ENCODE data around the gene OR2C3. TPM values are rescaled to one million over a fixed set of nuclear protein-coding genes. Genes with fewer than 3 reads are reported as not detected.
"Not testable (repeated sequence)": the region's sequence is repeated elsewhere in the genome, so short reads cannot be mapped to it uniquely, and the experiment has no call there.

OR2C3 gene
- total RNA-seq, 1 donor from 2014 or later = not detected

DNA sequence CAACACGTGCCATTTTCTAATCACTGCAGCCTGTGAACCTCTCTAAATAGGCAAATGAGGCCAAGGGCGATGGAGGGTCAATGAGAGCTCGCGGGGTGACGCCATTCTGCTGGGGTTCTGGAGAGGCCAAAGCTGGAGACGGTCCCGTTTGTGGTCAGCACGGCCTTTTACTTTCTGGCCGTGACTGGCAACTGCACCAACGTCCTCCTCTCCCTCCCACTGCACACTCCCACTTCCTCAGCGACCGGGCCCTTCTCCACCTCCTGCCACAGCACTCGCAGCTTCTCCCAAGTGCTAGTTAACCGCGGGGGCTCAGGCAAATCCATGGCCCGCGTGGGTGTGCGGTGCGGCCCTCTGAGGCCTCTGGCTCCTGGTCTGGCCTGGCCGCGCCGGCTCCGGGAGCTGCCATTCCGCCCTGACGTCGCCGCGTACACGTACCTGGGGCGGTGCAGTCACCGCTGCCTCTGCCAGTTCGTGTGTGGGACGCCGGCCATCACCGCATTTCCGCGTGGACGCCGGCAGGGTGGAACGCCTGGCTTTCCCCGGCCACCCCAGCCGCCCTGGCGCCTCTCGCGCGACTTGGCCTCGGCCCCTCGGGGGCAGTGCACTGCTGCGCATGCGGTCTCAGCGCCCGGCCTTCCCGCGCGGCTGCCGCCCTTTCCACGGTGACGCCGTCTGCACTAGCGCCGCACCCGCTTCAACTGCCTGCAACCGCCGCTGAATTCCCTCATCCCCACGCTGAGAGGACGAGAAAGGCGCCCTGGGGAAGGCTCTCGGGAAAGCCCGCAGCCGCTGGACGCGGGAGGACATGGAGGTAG lies 18.2 kb downstream of the OR2C3 start:
- DNase-seq = no peak

DNA sequence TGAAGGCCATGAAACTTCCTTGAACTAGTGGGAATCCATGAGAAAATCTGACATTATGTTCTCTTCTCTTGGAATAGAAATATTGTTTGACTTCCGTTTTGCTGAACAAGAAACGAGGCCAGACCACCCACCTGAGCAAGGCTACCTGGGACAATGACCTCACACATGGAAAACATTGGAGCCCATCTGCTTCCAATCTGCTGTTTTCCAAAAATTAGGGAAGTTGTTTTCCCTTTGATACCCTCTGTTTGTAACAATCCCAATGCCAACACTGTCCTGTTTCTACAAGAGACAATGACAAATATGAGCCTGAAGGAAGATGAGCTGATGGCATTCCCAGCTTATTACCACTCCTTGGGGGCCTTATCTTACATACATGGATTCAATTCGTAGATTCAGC lies 29.4 kb downstream of the OR2C3 start:
- no peak for DNase-seq

GRCh38 chr1:247500865-247501264 lies 35.4 kb downstream of the OR2C3 start:
- no peak for DNase-seq

DNA sequence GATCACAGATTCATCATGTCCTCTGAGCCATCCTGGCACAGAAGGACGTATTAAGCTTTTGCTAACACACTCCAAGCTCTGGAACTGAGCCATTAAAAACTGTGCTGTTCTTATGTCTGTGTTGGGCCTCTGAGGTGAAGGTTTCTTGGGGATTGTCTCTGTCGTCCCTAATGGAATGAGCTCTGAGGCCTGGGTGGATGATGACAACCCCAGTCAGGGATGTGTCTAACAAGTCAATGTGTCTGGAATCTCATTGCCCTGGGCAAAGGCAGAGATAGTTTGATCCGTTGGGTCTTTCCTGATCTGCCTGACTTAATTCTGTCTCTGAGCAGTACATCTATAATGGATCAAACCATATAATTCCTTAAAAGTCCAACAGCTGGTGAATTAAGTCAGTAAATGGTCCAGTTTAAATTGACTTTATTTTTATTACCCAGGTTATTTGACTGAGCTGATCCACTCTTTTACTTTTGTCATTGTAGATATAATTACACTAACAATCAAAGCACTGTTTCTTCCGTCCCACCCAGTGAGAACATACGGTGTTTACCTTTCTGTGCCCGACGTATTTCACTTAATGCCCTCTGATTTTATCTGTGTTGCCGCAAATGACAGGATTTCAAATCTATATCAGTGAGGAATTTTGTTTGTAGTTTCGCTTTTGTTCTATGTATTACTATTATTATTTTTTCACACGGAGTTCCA lies 39.5 kb downstream of the OR2C3 start:
- no peak for DNase-seq

GRCh38 chr1:247494767-247495166 lies 41.5 kb downstream of the OR2C3 start:
- no peak for DNase-seq

DNA sequence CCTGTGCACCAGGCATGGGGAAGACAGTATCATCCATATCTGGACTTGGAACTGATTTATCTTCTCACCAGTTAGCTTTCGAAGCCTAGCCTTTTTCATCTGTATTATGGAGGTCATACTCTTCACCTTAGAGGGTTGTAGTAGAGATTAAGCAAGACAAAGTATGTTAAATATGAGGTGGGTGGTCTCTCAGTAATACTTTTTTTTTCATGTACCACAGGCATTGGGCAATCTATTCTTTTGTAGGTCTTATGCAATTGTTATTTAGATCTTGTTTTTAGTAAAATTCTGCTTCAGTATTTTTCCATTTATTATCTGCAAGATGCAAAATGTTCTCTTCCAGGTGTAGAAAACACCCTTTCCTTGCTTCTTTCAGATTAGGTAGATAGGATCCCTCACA lies 43.1 kb downstream of the OR2C3 start:
- DNase-seq = no peak

DNA sequence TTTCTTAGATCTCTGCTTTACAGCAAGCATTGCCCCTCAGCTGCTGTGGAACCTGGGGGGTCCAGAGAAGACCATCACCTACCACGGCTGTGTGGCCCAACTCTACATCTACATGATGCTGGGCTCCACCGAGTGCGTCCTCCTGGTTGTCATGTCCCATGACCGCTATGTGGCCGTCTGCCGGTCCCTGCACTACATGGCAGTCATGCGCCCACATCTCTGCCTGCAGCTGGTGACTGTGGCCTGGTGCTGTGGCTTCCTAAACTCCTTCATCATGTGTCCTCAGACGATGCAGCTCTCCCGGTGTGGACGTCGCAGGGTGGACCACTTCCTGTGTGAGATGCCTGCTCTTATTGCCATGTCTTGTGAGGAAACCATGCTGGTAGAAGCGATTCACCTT lies 44.9 kb downstream of the OR2C3 start:
- no peak for DNase-seq

DNA sequence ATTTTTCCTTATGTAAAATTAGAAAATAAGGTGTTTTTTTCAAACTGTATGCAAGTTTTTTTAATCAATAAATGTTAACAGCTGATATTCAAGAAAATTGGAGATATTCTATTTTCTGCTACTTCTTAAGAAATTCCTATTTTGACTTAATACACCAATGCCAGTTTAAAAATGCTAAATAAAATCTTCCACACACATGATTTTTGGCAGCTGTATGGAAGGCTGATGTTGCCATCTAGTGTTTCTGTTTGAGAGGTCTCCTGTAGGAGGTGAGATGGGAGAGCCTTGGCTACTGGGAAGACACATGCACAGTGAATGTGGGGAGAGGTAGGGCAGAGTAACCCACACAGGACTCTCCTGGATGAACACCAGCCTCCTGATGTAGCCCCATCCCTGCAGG lies 49.2 kb downstream of the OR2C3 start:
- peak; percentile 62 for DNase-seq

DNA sequence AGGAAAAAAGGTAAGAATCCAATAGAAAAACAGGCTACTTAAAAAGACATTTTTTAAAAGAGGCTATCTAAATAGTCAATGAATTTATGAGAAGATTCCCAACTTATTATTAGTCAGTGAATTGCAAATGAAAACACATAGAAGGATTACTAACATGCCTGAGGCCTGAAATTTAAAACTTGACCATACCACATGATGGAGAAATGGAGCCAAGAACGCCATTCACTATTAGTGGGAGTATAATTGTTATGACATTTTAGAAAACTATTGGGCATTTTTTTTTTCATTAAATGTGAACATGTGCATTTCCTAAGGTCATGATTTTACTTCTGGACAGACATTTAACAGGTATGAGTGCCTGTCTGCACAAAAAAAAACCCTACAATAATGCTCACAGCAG lies 53.5 kb downstream of the OR2C3 start:
- no peak for DNase-seq

DNA sequence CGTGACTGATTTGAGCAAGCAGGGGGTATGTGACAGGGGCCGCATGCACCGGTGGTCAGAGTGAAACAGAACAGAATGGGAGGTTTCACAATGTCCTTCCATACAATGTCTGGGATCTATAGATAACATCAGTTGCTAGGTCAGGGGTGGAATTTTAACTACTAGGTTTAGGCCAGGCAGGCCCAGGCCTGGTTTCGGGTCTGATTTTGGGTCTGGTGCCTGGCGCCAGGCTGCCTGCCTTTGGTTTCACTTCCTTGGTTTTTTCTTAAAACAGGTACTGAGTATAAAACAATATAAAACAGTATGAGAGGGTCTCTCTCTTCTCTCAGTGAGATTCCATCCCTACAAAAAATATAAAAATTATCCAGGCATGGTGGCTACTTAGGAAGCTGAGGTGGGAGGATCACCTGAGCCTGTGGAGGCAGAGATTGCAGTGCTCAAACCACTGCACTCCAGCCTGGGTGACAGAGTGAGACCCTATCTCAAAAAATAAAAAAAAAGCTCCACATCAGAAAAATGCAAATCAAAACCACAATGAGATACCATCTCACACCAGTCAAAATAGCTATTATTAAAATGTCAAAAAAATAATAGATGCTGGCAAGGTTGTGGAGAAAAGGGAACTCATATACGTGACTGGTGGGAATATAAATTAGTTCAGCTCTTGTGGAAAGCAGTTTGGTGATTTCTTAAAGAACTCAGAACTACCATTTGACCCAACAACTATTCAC lies 59.7 kb downstream of the OR2C3 start:
- not testable (repeated sequence) for DNase-seq

DNA sequence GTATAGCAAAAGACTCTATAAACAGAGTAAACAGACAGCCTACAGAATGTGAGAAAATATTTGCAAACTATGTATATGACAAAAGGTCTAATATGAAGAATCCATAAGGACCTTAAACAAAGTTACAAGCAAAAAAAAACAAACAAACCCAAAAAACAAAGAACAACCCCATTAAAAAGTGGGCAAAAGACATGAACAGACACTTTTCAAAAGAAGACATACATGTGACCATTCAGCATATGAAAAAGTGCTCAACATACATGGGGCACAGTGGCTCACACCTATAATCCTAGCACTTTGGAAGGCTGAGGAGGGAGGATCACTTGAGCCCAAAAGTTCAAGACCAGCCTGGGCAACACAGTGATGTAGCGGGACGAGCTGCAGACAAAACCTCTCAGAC lies 60.4 kb downstream of the OR2C3 start:
- no peak for DNase-seq

Other genes starting within 250 kb of the OR2C3 start
- gene ZNF496, start 204.6 kb downstream of the OR2C3 start, total RNA-seq = 32.1 TPM
- gene NLRP3, start 120.3 kb downstream of the OR2C3 start, total RNA-seq = 3.8 TPM
- not detected for gene OR2B11, start 78.3 kb downstream of the OR2C3 start, total RNA-seq
- gene GCSAML, start 12.7 kb upstream of the OR2C3 start, total RNA-seq = 0.72 TPM
- not detected for gene OR2G2, start 51.9 kb upstream of the OR2C3 start, total RNA-seq
- gene OR2G3, start 69.1 kb upstream of the OR2C3 start, total RNA-seq = not detected
- not detected for gene OR13G1, start 143.3 kb upstream of the OR2C3 start, total RNA-seq
- gene OR6F1, start 180.2 kb upstream of the OR2C3 start, total RNA-seq = not detected
- not detected for gene OR14K1, start 202.2 kb upstream of the OR2C3 start, total RNA-seq
- not detected for gene OR14A2, start 211.7 kb upstream of the OR2C3 start, total RNA-seq
- gene OR1C1, start 224.1 kb upstream of the OR2C3 start, total RNA-seq = not detected

Data from tongue (tissue), 2 donors.